Activated T-cell treated with anti-CD3 and anti-CD28 coated beads, Interleukin-2, amount 50 U/mL, for 4 hours (primary cell): ENCODE data around the gene PACRG. TPM values are rescaled to one million over a fixed set of nuclear protein-coding genes. Genes with fewer than 3 reads are reported as not detected.

Experiments used
- ATAC-seq, 2 donors: fragments of 200-7000 bp; cut with Tn5 transposase; one replicate each; pipeline ENCODE4 v1.10.0; 2021
- DNase-seq: peaks from one replicate; pipeline ENCODE4 v3.0.0-alpha.2; 2020
- H3K27me3 Mint-ChIP-seq: one replicate; pipeline ENCODE4 v1.8.0; 2021; ENCODE audit warnings: low read depth, mixed read lengths
- H3K36me3 Mint-ChIP-seq: one replicate; pipeline ENCODE4 v1.8.0; 2022; ENCODE audit warnings: mixed read lengths; ENCODE audit not compliant: insufficient read depth
- H3K4me1 Mint-ChIP-seq: one replicate; pipeline ENCODE4 v1.8.0; 2021; ENCODE audit warnings: low read depth, mixed read lengths
- H3K4me3 Mint-ChIP-seq: one replicate; pipeline ENCODE4 v1.8.0; 2021; ENCODE audit warnings: mild to moderate bottlenecking, moderate library complexity, mixed read lengths
- H3K9me3 Mint-ChIP-seq: one replicate; pipeline ENCODE4 v1.8.0; 2021; ENCODE audit warnings: mixed read lengths
- total RNA-seq, 3 donors: library from RNA; stranded (reverse); gene quantifications; one replicate each; pipeline ENCODE4 v1.2.1, GENCODE V29; 2021

PACRG gene
- total RNA-seq, 3 donors from 2014 or later, result not detected

DNA sequence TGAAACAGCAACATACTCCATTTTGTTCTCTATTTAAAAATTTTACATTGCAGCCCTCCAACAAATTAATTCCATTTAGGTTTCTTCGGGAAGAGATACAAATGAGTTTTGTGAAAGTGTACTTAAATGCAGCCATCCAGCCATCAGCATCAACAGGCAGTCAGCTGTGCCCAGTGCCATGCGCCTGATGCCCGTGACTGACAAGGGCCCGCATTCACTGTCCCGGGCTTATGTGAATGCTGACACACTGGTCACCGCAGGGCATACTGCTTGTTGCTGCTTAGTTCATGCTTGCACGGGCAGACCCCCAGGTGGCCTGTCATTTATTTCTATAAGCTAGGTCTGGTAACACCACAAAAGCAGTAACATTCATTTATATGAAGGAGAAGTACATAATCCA is 461.8 kb downstream of the PACRG start:
- DNase-seq (no peak), ATAC-seq (no peak)
- peaks cover 5% of the 10 kb centered on the region for H3K27me3 Mint-ChIP-seq
- H3K9me3 Mint-ChIP-seq, result no peaks in the 10 kb centered on the region
- H3K4me1 Mint-ChIP-seq, result no peaks in the 10 kb centered on the region
- no peak overlapping the region for H3K4me3 Mint-ChIP-seq
- H3K36me3 Mint-ChIP-seq, result no peaks in the 10 kb centered on the region

DNA sequence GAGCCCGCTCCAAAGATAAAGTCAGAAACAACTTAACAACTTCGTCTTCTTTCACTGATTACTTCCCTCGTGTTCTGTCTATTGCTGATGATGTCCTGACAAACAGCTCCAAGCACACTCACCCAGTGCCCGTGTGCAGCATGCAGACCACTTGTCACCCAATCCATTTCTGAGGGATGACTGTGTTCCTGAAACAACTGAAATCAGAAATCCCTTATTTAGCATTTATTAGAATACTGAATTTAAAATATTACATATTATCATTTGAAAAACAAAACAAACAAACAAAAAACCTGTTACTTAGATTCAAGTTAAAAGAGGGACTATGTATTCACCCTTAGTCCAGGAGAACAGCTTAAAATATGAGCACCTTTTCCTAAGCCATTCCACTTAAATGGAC is 463.0 kb downstream of the PACRG start:
- Mint-ChIP-seq H3K4me3 (no peak overlapping the region), H3K36me3 (no peaks in the 10 kb centered on the region), H3K27me3 (peaks cover 5% of the 10 kb centered on the region), H3K9me3 (no peaks in the 10 kb centered on the region), H3K4me1 (no peaks in the 10 kb centered on the region)
- DNase-seq, result no peak
- no peak for ATAC-seq

DNA sequence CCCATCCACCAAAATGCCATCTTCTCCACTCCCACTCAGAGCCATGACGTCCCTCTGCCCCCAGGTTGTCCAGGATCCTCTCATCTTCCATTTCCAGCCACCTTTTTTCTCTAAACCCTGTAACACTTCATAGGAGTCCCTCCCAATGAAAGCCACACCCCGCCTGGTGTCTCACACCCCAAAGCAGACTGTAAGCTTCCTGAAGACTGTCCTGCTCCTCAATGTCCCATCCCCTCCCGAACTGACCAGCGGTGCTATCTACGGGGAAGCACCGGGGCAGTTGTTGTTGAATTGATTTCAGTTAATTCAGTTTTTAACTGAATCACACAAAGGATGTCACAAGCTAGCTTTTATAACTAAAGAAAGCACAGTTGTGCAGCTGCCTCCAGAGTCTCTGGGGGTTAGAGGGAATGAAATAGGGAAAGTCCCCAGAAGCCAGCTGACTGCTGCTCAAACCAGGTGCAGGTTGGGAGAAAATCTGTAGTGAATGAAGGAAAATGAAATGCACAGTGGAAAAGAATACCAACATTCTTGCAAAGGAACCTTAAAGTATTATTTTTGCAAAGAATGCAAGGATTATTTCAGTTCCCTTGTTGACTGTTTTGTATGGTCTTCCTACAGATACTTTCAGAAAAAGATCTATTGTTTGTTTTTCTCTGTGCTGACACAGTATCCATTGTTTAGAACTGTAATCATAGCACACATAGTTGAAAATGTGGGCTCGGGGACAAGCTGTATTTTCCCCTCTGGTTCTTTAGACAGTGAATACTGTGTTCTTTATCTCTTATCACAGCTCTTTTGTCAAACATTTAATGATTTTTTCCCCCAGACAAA is 464.1 kb downstream of the PACRG start:
- Mint-ChIP-seq H3K36me3 (no peaks in the 10 kb centered on the region), H3K27me3 (peaks cover 5% of the 10 kb centered on the region), H3K4me3 (no peak overlapping the region), H3K9me3 (no peaks in the 10 kb centered on the region), H3K4me1 (no peaks in the 10 kb centered on the region)
- DNase-seq, result no peak
- no peak for ATAC-seq

DNA sequence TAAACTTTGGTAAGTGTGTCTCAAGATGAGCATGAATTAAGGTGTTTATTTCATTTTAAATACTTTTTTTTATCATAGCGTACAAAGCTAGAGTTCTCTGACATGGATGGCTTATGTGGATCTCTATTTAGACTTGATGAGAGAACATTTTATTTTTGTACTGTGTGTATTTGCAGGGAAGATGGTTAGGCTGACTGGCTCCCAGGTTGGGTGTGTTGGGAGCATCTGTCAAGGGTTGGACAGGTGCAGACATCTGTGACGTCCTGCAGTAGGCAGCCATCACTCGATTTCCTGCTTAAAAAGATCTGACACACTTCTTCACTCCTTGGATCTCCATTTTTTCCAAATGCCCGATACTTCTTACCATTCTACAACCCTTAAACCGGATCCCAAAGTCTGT is 464.8 kb downstream of the PACRG start:
- no peak for ATAC-seq

DNA sequence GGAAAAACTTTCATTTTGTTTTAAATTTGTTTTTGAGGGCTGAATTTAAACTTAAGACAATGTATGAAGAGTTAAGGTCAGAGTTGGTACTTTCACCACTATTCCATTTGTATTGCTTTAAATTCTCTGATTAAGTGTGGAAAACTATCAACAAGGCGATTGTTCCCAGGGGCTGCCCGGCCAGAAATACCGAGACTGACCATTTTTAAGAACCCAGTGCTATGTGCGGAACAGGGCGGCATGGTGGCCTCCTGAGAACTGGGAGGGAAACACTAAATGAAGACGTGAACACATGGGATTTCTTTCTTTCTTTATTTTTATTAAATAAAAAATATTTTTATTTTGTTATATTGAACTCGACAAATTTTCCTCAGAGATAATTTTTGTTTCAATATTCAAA is 465.6 kb downstream of the PACRG start:
- peaks cover 5% of the 10 kb centered on the region for H3K27me3 Mint-ChIP-seq
- H3K4me3 Mint-ChIP-seq, result no peak overlapping the region
- DNase-seq (no peak), ATAC-seq (no peak)
- no peaks in the 10 kb centered on the region for H3K9me3 Mint-ChIP-seq
- H3K36me3 Mint-ChIP-seq, result no peaks in the 10 kb centered on the region
- H3K4me1 Mint-ChIP-seq, result no peaks in the 10 kb centered on the region

More for the DNA sequence above, 464.8 kb downstream of the PACRG start:
- no peaks in the 10 kb centered on the region for H3K9me3 Mint-ChIP-seq
- H3K36me3 Mint-ChIP-seq, result no peaks in the 10 kb centered on the region
- no peak for DNase-seq
- no peak overlapping the region for H3K4me3 Mint-ChIP-seq
- H3K27me3 Mint-ChIP-seq, result peaks cover 5% of the 10 kb centered on the region
- no peaks in the 10 kb centered on the region for H3K4me1 Mint-ChIP-seq

DNA sequence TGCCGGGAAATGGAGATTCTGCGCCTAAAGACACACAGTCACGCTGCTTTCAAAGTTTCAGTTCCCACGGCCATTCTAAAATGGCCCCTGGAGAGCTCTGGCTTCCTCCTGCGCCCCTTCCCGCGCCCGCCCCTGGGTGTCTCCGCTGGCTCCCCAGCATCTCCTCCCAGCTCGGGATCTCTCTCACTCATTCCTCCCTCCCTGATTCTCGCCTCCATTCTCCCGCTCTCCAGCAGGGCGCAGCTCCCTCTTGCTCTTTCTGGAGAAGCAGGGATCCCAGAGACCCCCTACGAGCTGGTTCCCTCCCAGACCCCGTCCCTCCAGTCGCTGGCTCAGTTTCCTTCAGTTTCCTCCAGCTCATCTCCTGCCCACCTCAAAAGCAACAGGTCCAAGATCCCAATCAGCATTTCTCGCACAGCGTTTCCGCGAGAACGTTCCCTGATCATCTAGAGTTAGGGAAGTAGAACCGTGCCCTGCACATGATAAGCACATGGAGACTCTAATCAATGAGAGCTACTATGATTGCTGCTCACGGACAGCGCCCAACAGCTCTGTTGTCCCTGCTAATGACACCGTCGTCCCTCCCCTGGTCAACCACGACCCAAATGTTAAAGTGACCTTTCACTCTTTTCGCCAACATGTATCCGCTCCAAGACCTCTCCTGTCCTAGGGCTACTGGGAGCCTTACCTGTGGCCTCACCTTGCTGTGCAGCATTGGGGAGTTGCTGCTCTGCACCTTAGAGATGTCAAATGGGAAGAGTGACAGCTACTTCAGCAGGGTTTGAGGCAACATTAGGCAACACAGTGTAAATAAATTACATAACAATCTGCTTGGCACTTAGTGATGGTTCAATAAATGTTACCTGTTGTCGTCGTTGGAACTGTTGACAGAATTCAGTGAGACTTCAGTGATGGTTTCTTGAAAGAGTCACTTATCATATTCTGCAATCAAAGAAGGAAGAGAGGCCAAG is 468.2 kb downstream of the PACRG start:
- Mint-ChIP-seq H3K4me3 (no peak overlapping the region), H3K36me3 (no peaks in the 10 kb centered on the region), H3K4me1 (no peaks in the 10 kb centered on the region), H3K27me3 (peaks cover 5% of the 10 kb centered on the region), H3K9me3 (no peaks in the 10 kb centered on the region)
- ATAC-seq (no peak), DNase-seq (no peak)

DNA sequence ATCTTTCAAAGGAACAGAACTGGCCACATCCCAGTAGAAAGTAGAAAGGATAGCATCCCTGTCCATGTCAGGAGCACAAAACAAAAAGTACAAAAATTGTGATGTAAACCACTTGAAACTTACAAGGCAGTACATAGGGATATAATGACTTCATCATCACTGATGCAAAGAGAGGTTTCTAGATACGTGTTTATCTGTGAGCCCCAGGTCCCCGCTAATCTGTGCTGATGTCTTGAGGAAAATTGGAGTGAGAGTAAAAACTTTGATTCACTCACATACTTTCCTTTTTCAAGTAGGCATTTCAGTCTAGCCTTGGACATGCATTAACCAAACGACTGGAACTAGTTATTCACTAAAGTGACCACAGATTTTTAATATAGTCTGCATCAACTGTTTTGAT is 470.1 kb downstream of the PACRG start:
- Mint-ChIP-seq H3K27me3 (peaks cover 3% of the 10 kb centered on the region), H3K4me3 (no peak overlapping the region), H3K4me1 (no peaks in the 10 kb centered on the region), H3K36me3 (no peaks in the 10 kb centered on the region), H3K9me3 (no peaks in the 10 kb centered on the region)
- no peak for DNase-seq
- no peak for ATAC-seq

DNA sequence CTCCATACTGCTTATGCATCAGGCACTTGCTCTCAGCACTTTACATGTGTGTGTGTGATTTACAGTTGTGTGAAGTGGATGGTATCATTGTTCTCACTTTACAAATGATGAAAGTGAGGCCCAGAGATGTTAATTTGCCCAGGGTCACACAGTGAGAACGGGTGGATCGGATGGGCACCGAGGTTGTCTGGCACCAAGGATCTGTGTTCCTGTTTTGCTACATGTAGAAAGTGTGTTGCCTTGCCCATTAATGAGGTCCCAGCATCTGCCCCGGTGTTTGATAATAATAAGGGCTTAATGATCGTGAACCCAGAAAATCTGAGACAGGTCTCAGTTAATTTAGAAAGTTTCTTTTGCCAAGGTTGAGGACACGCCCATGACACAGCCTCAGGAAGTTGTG is 470.6 kb downstream of the PACRG start:
- H3K36me3 Mint-ChIP-seq, result no peaks in the 10 kb centered on the region
- H3K27me3 Mint-ChIP-seq, result peaks cover 3% of the 10 kb centered on the region
- no peaks in the 10 kb centered on the region for H3K9me3 Mint-ChIP-seq
- DNase-seq, result no peak
- H3K4me1 Mint-ChIP-seq, result no peaks in the 10 kb centered on the region
- no peak overlapping the region for H3K4me3 Mint-ChIP-seq
- ATAC-seq, result no peak

DNA sequence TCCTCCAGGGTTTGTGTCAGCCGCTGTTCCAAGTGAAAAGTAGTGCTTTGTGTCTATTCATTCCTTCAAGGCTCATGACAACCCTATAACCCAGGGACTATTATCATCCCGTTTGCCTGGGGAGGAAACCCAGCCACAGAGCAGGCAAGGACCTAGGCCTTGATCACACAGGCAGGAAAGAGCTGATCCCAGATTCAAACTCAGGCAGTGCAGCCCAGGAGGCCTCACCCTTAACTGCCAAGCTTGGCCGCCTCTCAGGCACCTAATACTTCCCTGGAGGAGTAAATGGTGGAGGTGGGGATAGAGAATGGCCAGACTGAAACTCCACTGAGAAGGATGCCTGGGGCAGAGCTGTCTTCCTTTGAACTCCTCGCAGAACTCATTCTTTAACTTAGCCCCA is 471.6 kb downstream of the PACRG start:
- Mint-ChIP-seq H3K27me3 (peaks cover 1% of the 10 kb centered on the region), H3K4me3 (no peak overlapping the region), H3K4me1 (no peaks in the 10 kb centered on the region), H3K36me3 (no peaks in the 10 kb centered on the region), H3K9me3 (no peaks in the 10 kb centered on the region)
- ATAC-seq (no peak), DNase-seq (no peak)

DNA sequence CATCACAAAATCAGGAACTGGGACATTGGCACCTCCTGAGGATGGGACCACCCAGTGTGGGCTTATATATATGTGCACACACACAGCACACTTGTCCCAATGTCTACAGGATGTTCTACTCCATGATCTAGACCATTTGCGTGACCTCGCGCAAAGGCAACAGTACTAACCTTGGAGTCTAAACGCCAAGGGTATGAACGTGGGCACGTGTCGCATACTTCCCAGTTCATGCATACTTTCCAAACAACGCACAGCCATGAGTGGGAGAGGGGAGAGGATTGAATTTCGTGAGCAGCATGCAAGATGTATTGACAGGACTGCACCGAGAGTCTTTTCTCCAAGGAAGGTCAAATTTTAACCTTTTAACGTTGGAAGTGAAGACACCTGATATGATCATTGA is 472.5 kb downstream of the PACRG start:
- Mint-ChIP-seq H3K27me3 (no peaks in the 10 kb centered on the region), H3K9me3 (peaks cover 3% of the 10 kb centered on the region), H3K36me3 (no peaks in the 10 kb centered on the region), H3K4me1 (no peaks in the 10 kb centered on the region), H3K4me3 (no peak overlapping the region)
- ATAC-seq (no peak), DNase-seq (no peak)

DNA sequence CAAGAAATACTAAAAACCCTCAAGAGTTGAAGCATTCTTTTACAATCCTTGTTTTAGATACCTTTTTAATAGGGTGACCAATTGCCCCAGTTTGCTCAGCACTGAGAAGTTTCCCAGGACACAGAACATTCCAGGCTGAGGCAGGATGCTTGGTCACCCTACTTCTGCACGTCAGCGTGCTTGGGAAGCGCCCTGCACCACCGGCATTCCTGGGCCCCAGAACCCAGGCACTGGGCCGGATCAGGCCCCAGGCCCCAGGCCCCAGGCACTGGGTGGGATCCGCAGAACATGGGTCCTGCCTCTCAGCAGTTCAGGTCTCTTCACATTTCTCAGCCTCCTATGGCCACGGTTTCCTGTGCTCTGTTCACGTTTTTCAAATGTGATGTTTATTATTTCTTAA is 472.9 kb downstream of the PACRG start:
- Mint-ChIP-seq H3K27me3 (no peaks in the 10 kb centered on the region), H3K9me3 (peaks cover 3% of the 10 kb centered on the region), H3K4me1 (no peaks in the 10 kb centered on the region), H3K36me3 (no peaks in the 10 kb centered on the region), H3K4me3 (no peak overlapping the region)
- no peak for DNase-seq
- ATAC-seq, result no peak

DNA sequence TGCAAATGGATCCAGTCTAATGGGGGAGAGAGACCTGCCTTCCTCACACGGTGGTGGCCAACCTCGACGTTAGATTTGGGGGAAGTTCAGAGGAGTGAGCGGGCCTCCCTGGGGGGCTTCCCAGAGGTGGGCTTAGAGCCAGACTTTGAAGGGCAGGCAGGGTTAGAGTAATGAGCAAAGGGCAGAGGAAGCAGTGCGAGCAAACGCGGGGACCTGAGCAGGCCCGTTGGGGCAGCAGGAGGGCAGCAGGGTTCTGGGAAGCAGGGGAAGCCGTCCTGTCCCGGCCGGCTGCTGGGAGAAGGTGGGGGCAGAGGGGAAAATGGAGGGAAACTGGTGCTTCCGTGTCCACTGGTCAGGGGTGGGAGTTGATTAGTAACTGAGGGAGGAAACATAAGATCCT is 474.1 kb downstream of the PACRG start:
- no peaks in the 10 kb centered on the region for H3K36me3 Mint-ChIP-seq
- DNase-seq (no peak), ATAC-seq (no peak)
- peaks cover 3% of the 10 kb centered on the region for H3K9me3 Mint-ChIP-seq
- no peaks in the 10 kb centered on the region for H3K27me3 Mint-ChIP-seq
- H3K4me1 Mint-ChIP-seq, result no peaks in the 10 kb centered on the region
- no peak overlapping the region for H3K4me3 Mint-ChIP-seq

DNA sequence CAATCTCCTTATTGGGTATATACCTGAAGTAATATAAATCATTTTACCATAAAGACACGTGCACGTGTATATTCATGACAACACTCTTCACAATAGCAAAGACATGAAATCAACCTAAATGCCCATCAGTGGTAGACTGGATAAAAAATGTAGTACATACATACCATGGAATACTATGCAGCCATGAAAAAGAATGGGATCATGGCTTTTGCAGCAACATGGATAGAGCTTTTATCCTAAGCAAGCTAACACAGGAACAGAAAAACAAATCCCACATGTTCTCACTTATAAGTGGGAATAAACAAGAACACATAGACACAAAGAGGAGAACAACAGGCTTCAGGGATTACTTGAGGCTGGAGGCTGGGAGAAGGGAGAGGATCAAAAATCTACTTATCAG is 478.4 kb downstream of the PACRG start:
- Mint-ChIP-seq H3K4me1 (no peaks in the 10 kb centered on the region), H3K27me3 (no peaks in the 10 kb centered on the region), H3K9me3 (peaks cover 3% of the 10 kb centered on the region), H3K4me3 (no peak overlapping the region), H3K36me3 (no peaks in the 10 kb centered on the region)
- no peak for ATAC-seq
- no peak for DNase-seq

DNA sequence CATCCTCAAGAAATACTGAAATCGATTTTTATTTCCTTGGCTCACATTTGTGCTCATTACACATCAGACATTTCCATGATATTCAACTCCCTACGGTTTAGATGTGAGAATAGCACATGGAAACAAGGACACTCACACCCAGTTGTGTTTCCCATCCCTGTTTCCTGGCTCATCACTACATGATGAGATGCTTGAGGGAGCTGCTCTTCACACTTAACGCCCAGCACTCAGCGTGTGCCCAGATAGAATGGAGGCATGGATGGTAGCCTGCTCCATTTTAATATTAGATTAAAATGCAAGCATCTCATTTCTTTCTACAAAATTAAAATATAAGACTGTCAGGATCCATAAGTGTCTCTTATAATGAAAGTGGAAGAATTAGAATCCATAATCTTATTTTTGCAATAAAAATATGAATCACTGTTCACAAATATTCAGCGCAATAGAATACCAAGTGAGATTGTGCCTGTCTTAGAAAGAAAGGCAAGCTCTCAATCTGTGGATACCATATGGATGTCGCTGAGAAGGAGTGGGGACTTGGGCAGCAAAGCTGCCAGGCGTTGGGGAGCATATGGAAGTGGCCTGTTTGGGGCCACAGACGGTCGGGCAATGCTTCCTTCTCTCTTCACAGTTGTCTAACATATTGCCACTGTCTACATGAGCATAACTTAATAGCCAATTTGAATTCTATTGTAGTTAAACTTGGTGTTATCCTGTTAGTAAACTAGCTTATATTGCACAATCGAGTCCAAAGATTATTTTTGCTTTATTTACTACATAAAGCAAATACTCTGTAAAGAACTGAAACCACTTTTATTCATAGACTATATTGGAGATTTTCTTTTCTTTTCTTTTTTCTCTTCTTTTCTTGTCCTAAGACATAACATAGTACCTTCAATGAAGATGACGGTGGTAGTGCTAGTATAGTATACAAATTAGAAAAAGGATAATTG is 479.9 kb downstream of the PACRG start:
- H3K9me3 Mint-ChIP-seq, result peaks cover 10% of the 10 kb centered on the region
- H3K27me3 Mint-ChIP-seq, result no peaks in the 10 kb centered on the region
- no peak overlapping the region for H3K4me3 Mint-ChIP-seq
- no peak for ATAC-seq
- H3K36me3 Mint-ChIP-seq, result no peaks in the 10 kb centered on the region
- no peak for DNase-seq
- no peaks in the 10 kb centered on the region for H3K4me1 Mint-ChIP-seq
